GM18502 (cell line): ENCODE results near the gene OTUB2.

Experiments used
- ATAC-seq: cut with Tn5 transposase; IDR thresholded peaks from one replicate; pipeline ENCODE4 v1.9.1; 2021; ENCODE audit warnings: mild to moderate bottlenecking; ENCODE audit not compliant: unreplicated experiment, poor library complexity

Gene OTUB2

DNA sequence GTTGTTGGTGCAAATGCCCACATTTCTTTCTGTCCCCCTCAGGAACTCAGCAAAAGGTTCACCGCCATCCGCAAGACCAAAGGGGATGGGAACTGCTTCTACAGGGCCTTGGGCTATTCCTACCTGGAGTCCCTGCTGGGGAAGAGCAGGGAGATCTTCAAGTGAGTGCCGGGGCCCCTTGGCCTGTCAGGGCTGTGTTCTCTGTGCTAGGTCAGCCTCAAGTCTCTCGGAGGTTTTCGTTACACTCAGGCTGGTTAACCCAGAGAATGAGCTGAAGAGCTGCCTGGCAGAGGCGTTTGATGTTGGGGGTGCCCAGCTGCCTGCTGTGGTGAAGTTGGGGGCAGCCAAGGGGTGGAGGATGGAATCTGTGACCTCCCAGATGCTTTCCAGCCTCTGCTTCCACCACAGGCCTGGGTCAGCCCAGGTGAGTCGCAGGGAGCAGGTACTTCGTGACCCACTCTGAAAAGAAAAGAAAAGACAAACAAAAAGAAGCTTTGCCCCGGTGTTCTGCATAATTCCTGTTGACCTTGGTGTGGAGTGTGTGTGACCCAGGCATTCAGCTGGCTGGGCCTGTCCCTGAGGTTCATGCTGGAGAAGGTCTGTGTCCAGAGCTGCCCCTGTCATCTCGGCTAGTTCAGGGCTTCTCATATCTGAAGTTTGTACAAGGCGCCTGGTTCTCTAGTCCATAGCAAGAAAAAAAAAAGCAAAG is 12.9 kb downstream of the OTUB2 start:
- no peak for ATAC-seq

DNA sequence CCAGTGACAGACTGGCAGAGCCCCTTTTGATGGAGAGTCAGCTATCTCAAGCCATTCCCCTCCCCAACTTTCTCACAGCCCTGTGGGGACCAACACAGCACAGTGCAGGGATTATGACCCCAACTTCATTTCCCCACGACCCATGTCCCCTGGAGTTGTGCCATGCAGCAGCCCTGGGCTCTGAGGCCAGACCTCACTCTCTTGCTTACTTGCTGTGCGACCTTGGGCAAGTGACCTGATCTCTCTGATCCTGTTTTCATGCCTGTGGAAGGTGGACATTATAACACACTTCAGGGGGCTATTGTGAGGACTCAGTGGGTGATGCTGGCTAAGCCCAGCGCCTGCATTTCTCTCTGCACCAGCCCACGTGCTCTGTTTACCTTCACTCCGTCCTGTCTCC is 14.1 kb downstream of the OTUB2 start:
- no peak for ATAC-seq

DNA sequence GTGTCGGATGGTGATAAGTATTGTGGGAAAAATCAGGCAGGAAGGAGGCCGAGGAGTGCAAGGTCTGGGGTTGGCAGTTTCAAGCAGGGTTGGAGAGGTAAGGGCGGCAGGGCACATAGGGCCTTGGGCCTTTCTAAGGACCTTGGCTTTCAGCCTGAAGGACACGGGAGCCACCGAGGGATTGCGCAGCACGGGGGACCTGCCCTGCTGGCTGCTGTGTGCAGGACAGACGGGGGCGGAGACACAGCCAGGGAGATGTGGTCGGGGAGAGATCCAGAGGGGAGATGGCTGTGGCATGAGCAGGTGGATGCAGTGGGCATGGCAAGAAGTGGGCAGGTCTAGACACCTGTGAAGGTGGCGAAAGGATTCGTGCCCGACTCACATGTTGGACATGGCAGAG is 14.7 kb downstream of the OTUB2 start:
- ATAC-seq = no peak

DNA sequence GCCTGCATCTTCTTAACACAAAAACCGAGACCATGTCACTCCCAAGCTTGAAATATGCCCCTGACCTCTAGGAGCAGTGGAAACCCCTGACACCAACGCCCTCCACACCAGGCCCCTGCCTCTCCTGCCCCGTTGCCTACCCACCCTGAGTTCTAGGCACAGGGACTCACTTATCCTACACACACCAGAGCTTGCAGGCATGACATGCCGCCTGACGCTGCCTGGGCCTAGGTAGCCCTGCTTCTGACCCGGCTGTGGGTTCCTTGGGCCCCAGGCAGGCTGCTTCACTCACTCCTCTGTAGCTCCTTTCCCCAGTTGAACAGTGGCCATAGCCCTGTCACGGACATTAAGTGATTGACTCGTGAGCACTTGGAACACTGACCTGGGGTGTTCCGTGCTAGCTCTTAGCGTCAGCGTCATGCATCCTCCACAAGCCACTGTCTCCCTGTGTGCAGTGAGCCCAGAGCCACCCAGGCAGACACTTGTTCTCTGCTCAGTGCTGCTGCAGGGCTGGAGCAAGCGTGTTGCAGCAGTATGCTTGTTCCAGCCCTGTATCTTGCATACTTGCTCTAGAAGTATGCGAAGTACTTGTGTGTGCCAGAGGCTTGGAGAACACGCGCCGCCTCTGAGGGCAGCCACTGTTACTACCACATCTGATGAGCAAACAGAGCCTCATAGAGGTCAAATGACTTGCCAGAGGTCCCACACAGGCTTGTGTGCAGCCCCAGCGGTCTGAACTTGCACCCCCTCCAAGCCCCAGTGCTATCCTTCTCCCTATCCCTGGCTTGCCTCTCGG is 15.6 kb downstream of the OTUB2 start:
- no peak for ATAC-seq

DNA sequence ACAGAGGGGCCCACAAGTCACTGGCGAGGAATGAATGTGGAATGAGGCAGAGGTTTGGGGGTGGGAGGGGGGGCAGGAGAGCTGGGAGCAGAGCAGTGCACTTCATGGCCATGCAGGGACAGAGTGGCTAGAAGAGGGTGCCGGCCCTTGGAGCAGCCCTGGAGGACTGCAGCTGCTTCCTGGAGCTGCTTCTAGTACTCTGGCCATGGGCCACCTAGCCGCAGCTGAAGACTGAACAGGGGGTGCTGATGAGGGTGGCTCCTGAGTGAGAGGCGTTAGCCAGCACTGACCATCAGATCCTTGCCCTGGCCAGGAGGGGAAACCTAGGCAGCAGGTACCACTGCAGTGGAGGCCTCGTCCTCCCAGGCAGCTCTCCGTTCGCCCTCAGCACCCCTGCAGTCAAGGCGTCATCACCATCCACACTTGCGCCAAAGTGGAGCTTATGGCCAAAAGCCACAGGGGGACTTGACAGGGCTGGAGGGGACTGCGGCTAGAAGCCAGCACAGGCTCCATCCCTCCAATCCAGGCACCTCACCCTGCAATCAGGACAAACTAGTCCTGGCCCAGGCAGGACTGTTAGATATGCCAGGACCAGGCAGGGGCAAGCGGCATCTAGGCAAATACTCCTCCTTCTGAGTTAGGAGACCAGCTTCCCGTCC is 16.4 kb downstream of the OTUB2 start:
- no peak for ATAC-seq

DNA sequence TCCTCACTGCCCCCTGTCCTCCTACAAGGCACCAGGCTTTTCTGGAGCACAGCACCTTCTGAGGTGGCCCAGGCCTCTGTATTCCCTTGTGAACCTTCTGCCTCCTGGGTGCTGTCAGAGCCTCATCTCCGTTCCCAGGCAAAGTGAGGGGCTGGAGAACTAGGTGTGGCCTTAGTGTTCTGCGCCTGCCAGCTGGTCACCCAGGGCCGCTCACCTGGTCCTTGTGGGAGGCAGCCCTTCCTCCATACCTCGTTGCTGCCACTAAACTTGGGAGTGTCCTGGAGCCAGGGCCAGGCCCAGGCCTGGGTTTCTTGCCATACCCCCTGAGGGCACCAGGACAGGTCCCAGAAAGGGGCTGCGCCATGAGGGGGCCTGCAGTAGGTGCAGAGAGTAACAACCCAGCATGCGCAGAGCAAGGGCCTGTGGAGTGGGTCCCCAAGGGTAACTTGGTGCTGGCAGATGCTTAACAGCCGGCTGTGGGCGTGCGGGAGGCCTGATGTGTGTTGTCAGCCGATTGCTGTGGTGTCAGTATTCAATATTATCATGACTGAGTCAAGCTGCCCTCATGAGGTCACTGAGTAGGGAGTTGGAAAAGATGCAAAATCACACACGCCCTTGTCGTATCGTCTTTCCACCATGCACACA is 17.1 kb downstream of the OTUB2 start:
- no peak for ATAC-seq

DNA sequence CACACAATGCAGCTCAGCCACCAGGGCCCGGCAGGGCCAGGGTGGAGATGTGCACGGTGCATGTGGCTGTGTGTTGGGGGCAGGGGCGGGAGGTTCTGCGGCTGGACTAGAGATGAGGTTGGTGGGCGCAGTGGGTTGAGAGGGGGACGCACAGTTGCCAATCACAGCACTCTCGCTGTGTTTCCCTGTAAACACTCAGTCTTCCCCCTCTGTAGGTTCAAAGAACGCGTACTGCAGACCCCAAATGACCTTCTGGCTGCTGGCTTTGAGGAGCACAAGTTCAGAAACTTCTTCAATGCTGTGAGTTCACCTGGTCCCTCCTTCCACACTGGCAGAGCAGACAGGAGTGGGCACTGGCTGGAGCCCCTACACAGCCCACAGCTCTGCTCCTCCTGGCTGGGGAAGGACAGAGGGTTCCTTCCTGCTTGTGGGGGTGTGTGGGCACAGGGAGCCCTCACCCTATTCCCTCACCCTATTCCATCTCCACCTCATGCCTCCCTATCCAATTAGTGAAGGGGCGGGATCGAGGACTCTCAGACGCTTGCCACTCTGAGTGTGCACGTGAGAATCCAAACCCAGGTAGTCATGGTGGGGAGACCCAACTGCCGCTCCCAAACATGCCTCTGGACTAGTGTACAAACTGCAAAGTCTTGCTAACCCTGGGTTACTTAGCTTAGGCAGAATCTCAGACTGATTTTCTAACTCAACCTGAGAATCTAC is 17.8 kb downstream of the OTUB2 start:
- no peak for ATAC-seq

DNA sequence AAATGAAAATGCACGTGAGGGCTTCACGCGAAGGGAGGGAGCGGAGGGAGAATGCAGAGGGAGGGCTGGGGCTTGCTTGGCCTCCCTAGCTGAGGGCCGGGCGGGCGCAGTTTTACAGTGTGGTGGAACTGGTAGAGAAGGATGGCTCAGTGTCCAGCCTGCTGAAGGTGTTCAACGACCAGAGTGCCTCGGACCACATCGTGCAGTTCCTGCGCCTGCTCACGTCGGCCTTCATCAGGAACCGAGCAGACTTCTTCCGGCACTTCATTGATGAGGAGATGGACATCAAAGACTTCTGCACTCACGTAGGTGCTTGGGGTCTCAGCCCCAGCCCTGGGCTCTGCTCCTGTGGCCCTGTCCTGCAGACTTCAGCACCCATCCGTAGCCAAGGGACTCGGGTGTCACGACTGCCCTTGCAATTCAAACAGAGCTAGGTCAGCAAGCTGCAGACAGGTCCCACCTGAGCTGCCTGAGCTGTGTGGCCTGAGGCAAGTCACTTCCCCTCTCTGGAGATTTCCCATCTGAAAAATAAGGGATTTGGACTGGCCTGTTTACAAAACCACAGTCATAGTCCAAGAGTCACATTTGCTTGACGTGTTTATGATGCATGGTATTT is 18.4 kb downstream of the OTUB2 start:
- no peak for ATAC-seq

DNA sequence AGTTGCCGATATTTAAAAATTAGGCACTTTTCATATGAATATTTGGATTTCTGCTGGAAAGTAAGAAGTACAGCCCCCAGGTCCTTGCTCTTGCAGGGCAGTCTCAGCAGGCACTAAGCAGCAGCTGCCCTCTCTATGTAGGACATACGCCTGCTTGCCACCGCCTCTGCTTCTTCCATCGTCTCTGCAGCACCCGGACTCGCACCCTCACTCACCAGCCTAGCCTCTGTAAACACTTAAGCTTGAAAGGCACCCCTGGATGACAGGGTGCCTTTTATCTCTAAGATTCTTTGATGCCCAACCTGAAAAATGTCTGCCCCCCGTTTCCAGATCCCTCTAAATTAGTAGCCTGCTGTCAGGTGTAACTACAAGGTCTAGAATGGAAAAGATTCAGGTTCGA is 19.0 kb downstream of the OTUB2 start:
- no peak for ATAC-seq

DNA sequence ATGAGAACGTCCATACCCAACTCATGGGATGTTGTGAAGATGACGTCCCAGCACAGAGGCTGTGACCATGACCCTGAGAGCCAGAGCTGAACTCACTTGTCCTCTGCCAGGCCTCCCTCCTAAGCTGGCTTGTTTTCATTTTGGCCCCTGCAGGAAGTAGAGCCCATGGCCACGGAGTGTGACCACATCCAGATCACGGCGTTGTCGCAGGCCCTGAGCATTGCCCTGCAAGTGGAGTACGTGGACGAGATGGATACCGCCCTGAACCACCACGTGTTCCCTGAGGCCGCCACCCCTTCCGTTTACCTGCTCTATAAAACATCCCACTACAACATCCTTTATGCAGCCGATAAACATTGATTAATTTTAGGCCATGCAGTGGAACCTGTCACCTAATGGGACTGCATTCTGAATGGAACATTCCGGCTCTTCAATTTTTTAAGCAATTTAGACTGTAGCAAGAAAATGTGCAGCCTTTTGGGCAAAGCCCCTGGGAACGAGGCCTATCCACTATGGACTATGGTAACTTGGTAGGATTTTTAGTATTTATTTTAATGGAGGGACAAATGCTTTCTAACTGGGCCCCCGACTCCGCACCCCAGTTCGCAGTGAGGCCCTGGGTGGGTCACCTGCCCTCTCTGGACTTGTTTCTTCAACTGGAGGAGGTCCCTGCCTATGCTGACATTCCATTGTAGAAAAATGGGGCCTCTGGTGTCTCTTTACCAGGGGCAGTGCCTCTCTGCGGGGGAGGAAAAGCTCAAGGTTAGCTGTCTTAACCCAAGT is 19.6 kb downstream of the OTUB2 start:
- ATAC-seq = no peak

DNA sequence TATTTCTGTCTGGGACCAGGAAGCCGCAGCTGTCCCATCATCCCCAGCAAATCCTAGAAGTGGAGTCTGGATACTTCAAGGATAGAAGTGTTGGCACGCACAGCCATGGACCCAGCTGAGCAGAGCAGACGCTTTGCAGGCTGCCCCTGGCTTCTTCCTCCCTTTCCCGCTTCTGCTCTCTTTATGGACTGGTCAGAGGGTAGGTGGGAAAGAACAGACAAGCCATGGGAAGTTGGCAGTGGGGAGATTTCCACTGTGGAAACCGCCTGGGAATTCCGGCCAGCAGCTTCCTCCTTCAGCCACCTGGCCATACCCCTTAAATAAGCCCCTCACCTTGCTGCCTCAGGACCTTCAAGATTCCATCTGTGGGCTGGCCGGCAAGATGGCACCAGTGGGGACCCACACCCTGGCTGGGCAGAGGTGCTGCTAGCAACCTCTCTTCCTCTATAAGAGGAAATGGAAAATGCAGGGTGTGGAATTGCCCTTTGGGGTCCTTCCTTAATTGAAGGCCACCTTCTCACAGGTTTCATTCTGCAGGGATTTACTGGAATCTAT is 20.6 kb downstream of the OTUB2 start:
- ATAC-seq = no peak

DNA sequence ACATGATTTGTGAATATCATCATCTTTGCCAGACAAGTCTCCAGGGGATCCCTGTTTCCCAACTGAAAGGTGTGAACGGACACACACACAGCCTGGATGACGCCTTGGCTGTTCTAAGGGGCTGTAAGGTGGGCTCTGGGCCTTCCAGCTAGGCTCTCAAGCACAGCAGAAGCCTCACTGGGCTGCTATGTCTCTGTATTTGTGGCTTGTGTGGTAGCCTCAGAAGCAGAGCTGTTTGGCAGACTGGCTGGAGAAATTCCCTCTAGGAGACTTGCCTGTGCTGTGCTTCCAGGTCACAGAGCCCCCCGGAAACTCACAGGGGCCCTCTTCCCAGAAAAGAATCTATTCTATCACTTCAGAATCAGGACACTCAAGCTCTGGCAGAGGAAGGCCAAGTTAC is 21.4 kb downstream of the OTUB2 start:
- ATAC-seq = no peak

DNA sequence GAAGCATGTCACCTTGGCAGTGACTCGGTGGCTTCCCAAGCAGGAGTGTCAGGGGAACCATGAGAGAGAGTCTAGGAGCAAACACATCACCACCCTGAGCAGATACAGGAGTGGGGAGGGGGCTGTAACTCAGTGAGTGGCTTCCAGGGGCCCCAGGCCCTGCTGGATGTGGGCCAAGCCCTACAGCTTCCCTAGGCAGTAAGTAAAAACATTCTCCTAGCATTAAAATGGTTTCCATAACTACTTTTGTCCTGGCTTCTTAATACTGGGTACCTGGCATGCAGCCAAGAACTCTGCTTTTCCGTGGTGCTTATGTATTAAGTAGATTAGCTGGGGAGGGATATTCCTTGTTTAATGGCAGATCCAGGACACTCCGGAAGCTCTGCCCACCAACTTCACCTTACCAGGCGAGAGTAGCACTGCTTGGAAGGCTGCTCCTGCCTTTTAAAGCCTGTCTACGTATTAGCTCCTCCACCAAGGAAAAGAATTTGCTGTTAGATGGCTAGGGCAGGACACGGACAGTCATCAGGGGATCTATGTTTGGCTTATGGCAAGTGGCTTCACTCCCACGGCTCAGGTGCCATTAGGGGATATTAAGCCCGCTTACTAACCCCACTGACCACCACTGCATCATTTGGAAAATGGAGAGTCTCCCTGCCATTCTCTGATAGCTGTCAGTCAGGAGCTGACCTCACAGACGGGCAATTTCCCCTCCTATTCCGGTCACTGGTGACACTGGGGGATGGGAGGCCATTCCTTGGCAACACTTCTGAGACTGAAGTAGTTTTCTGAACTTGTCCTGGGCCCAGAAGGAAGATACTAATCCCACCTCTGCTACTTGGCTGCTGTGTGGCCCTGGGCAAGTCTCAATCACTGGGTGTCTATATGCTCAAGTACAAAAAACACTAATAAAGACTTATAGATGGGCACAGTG is 22.8 kb downstream of the OTUB2 start:
- no peak for ATAC-seq

DNA sequence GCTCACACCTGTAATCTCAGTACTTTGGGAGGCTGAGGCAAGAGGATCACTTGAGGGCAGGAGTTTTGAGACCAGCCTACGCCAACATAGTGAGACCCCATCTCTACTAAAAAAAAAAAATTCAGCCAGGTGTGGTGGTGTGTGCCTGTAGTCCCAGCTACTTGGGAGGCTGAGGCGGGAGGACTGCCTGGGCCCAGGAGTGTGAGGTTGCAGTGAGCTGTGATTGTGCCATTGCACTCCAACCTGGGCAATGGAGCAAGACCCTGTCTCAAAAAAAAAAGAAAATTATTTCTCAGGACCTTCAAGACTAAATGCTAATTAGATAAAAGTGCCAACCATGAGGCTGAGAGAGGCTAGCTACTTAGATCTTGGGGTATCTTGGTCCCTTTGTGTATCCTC is 23.5 kb downstream of the OTUB2 start:
- no peak for ATAC-seq

DNA sequence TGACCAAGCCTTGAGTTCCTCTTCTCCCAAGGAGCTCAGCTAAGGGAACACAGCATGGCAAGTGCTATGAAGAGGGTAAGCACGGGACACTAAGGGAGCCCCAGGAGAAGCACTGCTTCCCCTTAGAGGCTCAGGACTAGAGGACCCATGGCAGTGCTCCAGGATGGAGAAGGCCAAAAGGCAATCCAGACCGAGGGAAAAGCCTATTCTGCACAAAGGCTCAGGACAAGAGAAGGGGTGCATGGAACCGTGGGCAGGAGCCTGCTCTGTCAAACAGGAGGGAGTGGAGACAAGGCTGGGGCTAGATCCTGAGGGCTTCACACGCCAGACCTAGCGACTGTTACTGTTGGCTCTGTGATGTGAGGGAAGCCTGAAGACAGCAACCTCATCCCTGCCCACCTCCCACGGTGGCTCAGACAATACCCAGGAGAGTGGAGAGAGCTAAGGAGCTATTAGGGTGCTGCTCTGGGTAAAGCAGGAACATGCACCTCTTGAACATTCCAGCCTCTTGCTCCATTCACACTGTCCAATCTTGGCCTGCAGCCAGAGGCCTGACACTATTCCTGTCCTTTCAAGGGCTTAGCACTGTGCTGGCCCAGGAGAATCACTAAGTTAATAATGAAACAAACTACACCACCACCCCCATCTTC is 24.2 kb downstream of the OTUB2 start:
- no peak for ATAC-seq

DNA sequence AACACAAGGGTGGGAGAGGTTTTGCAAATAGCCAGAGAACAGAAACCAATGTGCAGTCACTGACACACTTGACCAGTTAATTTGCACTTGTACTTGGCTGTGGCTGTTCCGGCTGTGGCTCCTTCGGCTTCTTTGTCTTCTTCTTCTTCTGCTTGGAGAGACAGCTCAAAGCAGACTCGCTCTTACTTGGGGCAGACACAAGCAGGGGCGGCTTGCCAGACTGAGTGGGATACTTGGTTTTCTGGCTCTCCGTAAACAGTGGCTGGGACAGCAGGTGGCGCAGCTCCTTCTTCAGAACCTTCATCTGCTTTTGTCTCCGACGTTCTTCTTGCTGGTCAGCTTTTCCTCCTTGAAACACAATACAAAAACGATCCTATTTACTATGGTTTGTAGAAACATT is 25.0 kb downstream of the OTUB2 start:
- no peak for ATAC-seq

DNA sequence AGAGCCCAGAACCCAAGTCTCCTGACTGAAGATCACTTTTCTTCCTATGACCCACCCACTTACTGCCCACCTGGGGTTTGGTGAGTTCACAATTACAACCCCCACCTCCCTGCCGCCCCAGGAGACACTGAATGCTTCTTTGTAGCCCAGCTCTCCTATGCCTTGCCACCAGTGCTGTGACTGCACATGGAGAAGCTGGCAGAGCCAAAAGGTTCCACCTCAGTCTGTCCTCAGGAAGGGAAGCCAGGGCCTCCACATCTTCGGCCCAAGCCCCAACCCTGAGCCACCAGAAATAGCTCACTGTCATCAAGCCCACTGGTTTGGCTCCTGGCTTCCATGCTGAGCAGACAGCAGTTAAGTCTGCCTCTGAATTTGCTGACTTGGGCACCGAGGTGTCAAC is 25.6 kb downstream of the OTUB2 start:
- ATAC-seq = no peak
